Measurements from ENCODE around the gene GLUD1.

DNA sequence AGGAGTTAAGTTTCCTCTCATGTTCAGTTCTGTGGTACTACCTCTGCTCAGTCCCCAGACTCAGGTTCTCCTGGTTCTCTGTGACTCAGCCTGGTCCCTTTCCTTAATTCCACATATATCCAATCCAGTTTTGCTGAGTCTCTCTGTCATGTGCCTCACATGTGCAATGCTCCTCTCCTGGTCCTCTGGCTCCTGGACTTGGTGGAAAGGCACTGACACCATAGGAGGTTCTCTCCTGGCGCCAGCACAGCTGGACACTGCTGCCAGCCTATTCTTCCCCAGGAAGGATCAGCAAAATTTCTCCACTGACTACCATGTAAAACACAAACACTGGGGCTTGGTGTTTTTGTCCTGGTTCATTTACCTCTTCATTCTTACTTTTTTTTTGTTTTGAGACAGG is 27.8 kb downstream of the GLUD1 start:
- TF ChIP-seq, protein P1, sequence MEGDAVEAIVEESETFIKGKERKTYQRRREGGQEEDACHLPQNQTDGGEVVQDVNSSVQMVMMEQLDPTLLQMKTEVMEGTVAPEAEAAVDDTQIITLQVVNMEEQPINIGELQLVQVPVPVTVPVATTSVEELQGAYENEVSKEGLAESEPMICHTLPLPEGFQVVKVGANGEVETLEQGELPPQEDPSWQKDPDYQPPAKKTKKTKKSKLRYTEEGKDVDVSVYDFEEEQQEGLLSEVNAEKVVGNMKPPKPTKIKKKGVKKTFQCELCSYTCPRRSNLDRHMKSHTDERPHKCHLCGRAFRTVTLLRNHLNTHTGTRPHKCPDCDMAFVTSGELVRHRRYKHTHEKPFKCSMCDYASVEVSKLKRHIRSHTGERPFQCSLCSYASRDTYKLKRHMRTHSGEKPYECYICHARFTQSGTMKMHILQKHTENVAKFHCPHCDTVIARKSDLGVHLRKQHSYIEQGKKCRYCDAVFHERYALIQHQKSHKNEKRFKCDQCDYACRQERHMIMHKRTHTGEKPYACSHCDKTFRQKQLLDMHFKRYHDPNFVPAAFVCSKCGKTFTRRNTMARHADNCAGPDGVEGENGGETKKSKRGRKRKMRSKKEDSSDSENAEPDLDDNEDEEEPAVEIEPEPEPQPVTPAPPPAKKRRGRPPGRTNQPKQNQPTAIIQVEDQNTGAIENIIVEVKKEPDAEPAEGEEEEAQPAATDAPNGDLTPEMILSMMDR (IDR thresholded peaks at IDR 0.05): no peak
- TF ChIP-seq, protein P2, sequence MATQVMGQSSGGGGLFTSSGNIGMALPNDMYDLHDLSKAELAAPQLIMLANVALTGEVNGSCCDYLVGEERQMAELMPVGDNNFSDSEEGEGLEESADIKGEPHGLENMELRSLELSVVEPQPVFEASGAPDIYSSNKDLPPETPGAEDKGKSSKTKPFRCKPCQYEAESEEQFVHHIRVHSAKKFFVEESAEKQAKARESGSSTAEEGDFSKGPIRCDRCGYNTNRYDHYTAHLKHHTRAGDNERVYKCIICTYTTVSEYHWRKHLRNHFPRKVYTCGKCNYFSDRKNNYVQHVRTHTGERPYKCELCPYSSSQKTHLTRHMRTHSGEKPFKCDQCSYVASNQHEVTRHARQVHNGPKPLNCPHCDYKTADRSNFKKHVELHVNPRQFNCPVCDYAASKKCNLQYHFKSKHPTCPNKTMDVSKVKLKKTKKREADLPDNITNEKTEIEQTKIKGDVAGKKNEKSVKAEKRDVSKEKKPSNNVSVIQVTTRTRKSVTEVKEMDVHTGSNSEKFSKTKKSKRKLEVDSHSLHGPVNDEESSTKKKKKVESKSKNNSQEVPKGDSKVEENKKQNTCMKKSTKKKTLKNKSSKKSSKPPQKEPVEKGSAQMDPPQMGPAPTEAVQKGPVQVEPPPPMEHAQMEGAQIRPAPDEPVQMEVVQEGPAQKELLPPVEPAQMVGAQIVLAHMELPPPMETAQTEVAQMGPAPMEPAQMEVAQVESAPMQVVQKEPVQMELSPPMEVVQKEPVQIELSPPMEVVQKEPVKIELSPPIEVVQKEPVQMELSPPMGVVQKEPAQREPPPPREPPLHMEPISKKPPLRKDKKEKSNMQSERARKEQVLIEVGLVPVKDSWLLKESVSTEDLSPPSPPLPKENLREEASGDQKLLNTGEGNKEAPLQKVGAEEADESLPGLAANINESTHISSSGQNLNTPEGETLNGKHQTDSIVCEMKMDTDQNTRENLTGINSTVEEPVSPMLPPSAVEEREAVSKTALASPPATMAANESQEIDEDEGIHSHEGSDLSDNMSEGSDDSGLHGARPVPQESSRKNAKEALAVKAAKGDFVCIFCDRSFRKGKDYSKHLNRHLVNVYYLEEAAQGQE (IDR thresholded peaks at IDR 0.05; ENCODE audit: insufficient read depth in 1 of 2, low read depth in 2 of 2, low read length in 1 of 2): no peak
- TF ChIP-seq TCF7L2 (IDR thresholded peaks at IDR 0.05; ENCODE audit: low read depth, low read length): no peak
- no peak for TF ChIP-seq POLR2AphosphoS5 (IDR thresholded peaks at IDR 0.05; ENCODE audit: low read depth, low read length)
